Tibial artery (tissue), 4 donors: Measurements from ENCODE around the gene NOS3.

Experiments used
- DNase-seq, 2 donors: peaks; one replicate each; pipeline ENCODE4 v3.0.0-alpha.2; 2019
- H3K27ac ChIP-seq, 2 donors: fragments of 200-600 bp; sonication (generic) in 1 of 2; 1 replicate in 1 of 2; 2 replicates in 1 of 2; pipeline ENCODE4 v1.5.1; 2018 to 2019; ENCODE audit warnings: mild to moderate bottlenecking in 1 of 2
- H3K27me3 ChIP-seq, 2 donors: fragments of 200-600 bp; sonication (generic) in 1 of 2; one replicate each; pipeline versions ENCODE4 v1.5.1 to v1.6.0; 2016 to 2019
- H3K36me3 ChIP-seq, 3 donors: fragments of 200-600 bp; sonication (generic) in 2 of 3; one replicate each; pipeline ENCODE4 v1.5.1; 2016 to 2019; ENCODE audit warnings: mild to moderate bottlenecking in 2 of 3
- H3K4me1 ChIP-seq, 4 donors: fragments of 200-600 bp; sonication (generic) in 2 of 4; 1 replicate in 3 of 4; 2 replicates in 1 of 4; pipeline ENCODE4 v1.5.1; 2016 to 2019
- H3K4me3 ChIP-seq, 2 donors: fragments of 200-600 bp; sonication (generic) in 1 of 2; 1 replicate in 1 of 2; 2 replicates in 1 of 2; pipeline ENCODE4 v1.5.1; 2018 to 2019; ENCODE audit warnings: mild to moderate bottlenecking in 2 of 2
- H3K9me3 ChIP-seq, 3 donors: fragments of 200-600 bp; sonication (generic) in 1 of 3; one replicate each; pipeline ENCODE4 v1.5.1; 2016 to 2019
- CTCF ChIP-seq, 2 experiments: fragments of 200-600 bp in 1 of 2; fragments of 450-650 bp in 1 of 2; IDR thresholded peaks; one replicate each; pipeline ENCODE4 v1.5.1; 2017 to 2019; ENCODE audit warnings: antibody characterized with exemption in 2 of 2, mild to moderate bottlenecking in 1 of 2, moderate library complexity in 1 of 2
- intact Hi-C: fragments of 100-400 bp; cut with DNase I; formaldehyde crosslinking; loops from one replicate; pipeline ENCODE4 v1.15.0; 2023; ENCODE audit warnings: low total_unique reads

NOS3 gene

GRCh38 chr7:150971242-150972022, 19.4 kb upstream of the NOS3 start:
- Histone ChIP-seq H3K27ac (no peak overlapping the region), H3K4me3 (no peak overlapping the region), H3K4me1 (peaks cover 0 to 12% (median 10%) of the 10 kb centered on the region in 4 donors), H3K9me3 (no peaks in the 10 kb centered on the region), H3K27me3 (peaks cover 0 to 74% of the 10 kb centered on the region in 2 donors), H3K36me3 (no peaks in the 10 kb centered on the region)
- TF ChIP-seq CTCF (IDR thresholded peaks at IDR 0.05): no peak
- DNase-seq: no peak
- intact Hi-C loops: no loop called here

- peaks cover 0 to 80% of the 10 kb centered on the region in 2 donors for H3K27me3 ChIP-seq
- H3K9me3 ChIP-seq: no peaks in the 10 kb centered on the region
- no peaks in the 10 kb centered on the region for H3K36me3 ChIP-seq
- no peak for DNase-seq
- no peak for TF ChIP-seq CTCF (IDR thresholded peaks at IDR 0.05)
- H3K27ac ChIP-seq: no peak overlapping the region
- no peak overlapping the region for H3K4me3 ChIP-seq
- H3K4me1 ChIP-seq: peaks cover 0 to 14% (median 11%) of the 10 kb centered on the region in 4 donors
- intact Hi-C loops: no loop called here
These were observed 18.8 kb upstream of the NOS3 start for GRCh38 chr7:150972023-150972468.

- TF ChIP-seq CTCF (IDR thresholded peaks at IDR 0.05): no peak
- Histone ChIP-seq H3K36me3 (no peaks in the 10 kb centered on the region), H3K4me1 (peaks cover 0 to 21% (median 16%) of the 10 kb centered on the region in 4 donors), H3K9me3 (no peaks in the 10 kb centered on the region), H3K27ac (no peak overlapping the region), H3K27me3 (peaks cover 0 to 87% of the 10 kb centered on the region in 2 donors), H3K4me3 (no peak overlapping the region)
- no peak for DNase-seq
- intact Hi-C loops: no loop called here
These were observed 18.1 kb upstream of the NOS3 start for GRCh38 chr7:150972741-150973140.

- DNase-seq: no peak
- no peak for TF ChIP-seq CTCF (IDR thresholded peaks at IDR 0.05)
- peaks cover 0 to 92% of the 10 kb centered on the region in 2 donors for H3K27me3 ChIP-seq
- H3K9me3 ChIP-seq: no peaks in the 10 kb centered on the region
- H3K27ac ChIP-seq: no peak overlapping the region
- no peaks in the 10 kb centered on the region for H3K36me3 ChIP-seq
- peaks cover 0 to 31% (median 24%) of the 10 kb centered on the region in 4 donors for H3K4me1 ChIP-seq
- intact Hi-C loops: no loop called here
- peak overlapping the region in 1 of 2 donors; percentile 40 for H3K4me3 ChIP-seq
These were observed 17.0 kb upstream of the NOS3 start for GRCh38 chr7:150973571-150974451.

GRCh38 chr7:150974468-150975391, 16.1 kb upstream of the NOS3 start:
- no peak for TF ChIP-seq CTCF (IDR thresholded peaks at IDR 0.05)
- no peak overlapping the region for H3K27ac ChIP-seq

More at GRCh38 chr7:150974468-150975391, 16.1 kb upstream of the NOS3 start:
- Histone ChIP-seq H3K36me3 (no peaks in the 10 kb centered on the region), H3K4me3 (peak overlapping the region; percentile 31 to 40), H3K27me3 (peaks cover 0 to 95% of the 10 kb centered on the region in 2 donors), H3K4me1 (peaks cover 0 to 40% (median 31%) of the 10 kb centered on the region in 4 donors), H3K9me3 (no peaks in the 10 kb centered on the region)
- DNase-seq: no peak
- intact Hi-C loops: no loop called here
